Measurements from ENCODE around the gene MEOX2. TPM values are rescaled to one million over a fixed set of nuclear protein-coding genes. Genes with fewer than 3 reads are reported as not detected.

MEOX2 gene
- total and polyA plus RNA-seq, 4 donors, result 2.6 to 21.3 (median 11.5) TPM

DNA sequence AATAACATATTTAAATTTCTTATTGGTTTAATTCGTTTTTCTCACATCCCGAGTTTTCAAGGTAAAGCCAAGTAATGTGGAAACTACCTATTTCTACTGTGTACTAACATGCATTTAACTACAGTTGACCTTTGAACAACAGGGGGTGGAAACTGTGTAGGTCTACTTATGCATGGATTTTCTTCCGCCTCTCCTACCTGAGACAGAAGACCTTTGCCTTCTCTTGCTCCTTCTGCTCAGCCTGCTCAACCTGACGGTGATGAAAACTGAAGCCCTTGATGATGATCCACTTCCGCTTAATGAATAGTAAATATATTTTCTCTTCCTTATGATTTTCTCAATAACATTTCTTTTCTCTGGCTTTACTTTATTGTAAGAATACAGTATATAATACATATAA, 18.5 kb downstream of the MEOX2 start:
- no peak for DNase-seq (ENCODE audit: low read depth in 4 of 6, low spot score in 6 of 6)
- H3K4me3 ChIP-seq (ENCODE audit: low read depth, low read length), result no peak overlapping the region
- H3K4me1 ChIP-seq (ENCODE audit: control insufficient read depth, insufficient read depth, low read length), result no peaks in the 10 kb centered on the region
- no peaks in the 10 kb centered on the region for H3K9me3 ChIP-seq (ENCODE audit: control insufficient read depth, insufficient read depth, low read length)
- no CpG with 5 or more reads among the region's 5 CpGs for WGBS (ENCODE audit: insufficient coverage)
- no peaks in the 10 kb centered on the region for H3K27me3 ChIP-seq (ENCODE audit: control insufficient read depth, insufficient read depth, low read length)
- H3K27ac ChIP-seq (ENCODE audit: low read depth, low read length), result no peak overlapping the region
- no peaks in the 10 kb centered on the region for H3K36me3 ChIP-seq (ENCODE audit: control insufficient read depth, insufficient read depth, low read length)

DNA sequence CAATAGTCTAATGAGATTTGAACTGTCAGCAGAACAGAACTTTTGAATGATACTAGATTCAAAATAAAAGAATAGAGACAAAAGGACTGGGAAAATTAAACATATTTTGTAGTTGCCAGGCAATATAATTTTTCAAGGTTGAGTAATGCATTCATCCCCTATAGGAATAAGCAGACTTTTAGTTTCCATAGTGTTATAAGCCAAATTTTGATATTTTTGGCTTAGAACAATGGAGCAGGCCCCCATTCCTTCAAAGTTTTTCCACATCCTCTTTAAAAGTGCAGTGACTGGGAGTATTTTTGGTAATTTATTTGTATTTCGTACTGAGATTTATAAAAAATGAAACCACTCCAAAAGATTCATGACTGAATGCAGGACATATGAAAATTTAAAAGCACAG, 24.0 kb downstream of the MEOX2 start:
- Histone ChIP-seq H3K27ac (ENCODE audit: low read depth, low read length) (no peak overlapping the region), H3K27me3 (ENCODE audit: control insufficient read depth, insufficient read depth, low read length) (no peaks in the 10 kb centered on the region), H3K9me3 (ENCODE audit: control insufficient read depth, insufficient read depth, low read length) (no peaks in the 10 kb centered on the region), H3K4me3 (ENCODE audit: low read depth, low read length) (no peak overlapping the region), H3K36me3 (ENCODE audit: control insufficient read depth, insufficient read depth, low read length) (no peaks in the 10 kb centered on the region), H3K4me1 (ENCODE audit: control insufficient read depth, insufficient read depth, low read length) (no peaks in the 10 kb centered on the region)
- no peak for DNase-seq (ENCODE audit: low read depth in 4 of 6, low spot score in 6 of 6)
- WGBS (ENCODE audit: insufficient coverage), result no CpG with 5 or more reads among the region's 1 CpG

DNA sequence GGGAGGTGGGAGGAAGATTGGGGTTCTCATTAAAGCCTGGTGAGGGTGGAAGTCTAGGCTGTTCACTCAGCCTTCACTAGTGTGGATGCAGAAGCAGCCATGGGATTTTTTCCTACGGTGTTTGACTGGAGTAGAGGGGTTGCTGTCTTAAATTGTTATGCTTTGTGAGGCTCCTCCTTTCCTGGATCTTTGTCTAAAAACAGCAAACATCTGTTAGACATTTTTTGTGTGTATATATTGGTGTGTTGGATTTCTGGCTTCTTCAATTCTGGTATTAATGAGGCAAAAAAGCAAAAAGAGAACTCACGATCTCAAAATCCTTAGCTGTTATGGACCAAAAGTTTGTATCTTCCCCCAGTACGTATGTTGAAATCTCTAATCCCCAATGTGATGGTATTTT, 28.2 kb downstream of the MEOX2 start:
- Histone ChIP-seq H3K36me3 (ENCODE audit: control insufficient read depth, insufficient read depth, low read length) (no peaks in the 10 kb centered on the region), H3K4me3 (ENCODE audit: low read depth, low read length) (no peak overlapping the region), H3K27me3 (ENCODE audit: control insufficient read depth, insufficient read depth, low read length) (no peaks in the 10 kb centered on the region), H3K4me1 (ENCODE audit: control insufficient read depth, insufficient read depth, low read length) (no peaks in the 10 kb centered on the region), H3K9me3 (ENCODE audit: control insufficient read depth, insufficient read depth, low read length) (no peaks in the 10 kb centered on the region), H3K27ac (ENCODE audit: low read depth, low read length) (no peak overlapping the region)
- WGBS (ENCODE audit: insufficient coverage), result 100% methylated on average over 1 of the region's 3 CpGs
- DNase-seq (ENCODE audit: low read depth in 4 of 6, low spot score in 6 of 6), result no peak

DNA sequence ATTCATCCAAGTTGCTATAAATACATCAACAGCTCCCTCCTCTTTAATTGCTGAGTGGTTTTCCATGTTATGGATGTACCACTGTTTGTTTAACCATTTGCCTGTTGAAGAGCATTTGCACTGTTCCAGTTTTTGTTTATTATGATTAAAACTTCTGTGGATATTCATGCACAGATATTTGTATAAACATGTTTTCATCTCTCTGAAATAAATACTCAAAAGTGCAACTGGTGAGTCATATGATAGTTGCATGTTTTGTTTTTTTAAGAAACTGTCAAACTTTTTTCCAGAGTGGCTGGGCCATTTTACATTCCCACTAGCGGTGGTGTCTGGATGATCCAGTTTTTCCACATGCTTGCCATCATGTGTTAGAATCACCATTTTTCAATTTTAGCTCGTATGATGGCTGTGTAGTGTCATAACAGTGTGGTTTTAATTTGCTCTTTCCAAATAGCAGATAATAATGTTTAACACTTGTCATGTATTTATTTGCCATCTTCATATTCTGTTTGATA, 33.6 kb downstream of the MEOX2 start:
- H3K9me3 ChIP-seq (ENCODE audit: control insufficient read depth, insufficient read depth, low read length), result no peaks in the 10 kb centered on the region
- H3K4me1 ChIP-seq (ENCODE audit: control insufficient read depth, insufficient read depth, low read length), result no peaks in the 10 kb centered on the region
- WGBS (ENCODE audit: insufficient coverage), result 100% methylated on average over 1 of the region's 2 CpGs

DNA sequence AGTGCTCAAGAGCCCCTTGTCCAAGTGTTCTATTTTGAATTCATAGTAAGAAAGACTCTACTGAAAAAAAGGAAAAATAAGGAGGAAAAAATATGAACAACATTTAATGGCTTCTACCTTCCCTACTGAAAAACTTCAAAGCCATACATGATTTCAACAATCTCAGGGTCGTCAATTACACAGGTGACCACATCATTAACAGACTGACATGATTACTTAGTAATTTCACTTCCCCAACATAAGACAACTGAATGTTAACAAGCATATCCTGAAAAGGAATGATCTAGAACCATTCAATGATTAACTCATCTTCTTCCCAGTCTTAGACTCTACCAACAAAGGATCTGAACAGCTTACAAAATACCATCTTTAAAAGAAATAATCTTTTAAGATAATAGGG, 34.8 kb downstream of the MEOX2 start:
- H3K27me3 ChIP-seq (ENCODE audit: control insufficient read depth, insufficient read depth, low read length), result no peaks in the 10 kb centered on the region
- no peak for DNase-seq (ENCODE audit: low read depth in 4 of 6, low spot score in 6 of 6)
- no peaks in the 10 kb centered on the region for H3K9me3 ChIP-seq (ENCODE audit: control insufficient read depth, insufficient read depth, low read length)
- no peaks in the 10 kb centered on the region for H3K4me1 ChIP-seq (ENCODE audit: control insufficient read depth, insufficient read depth, low read length)
- no peaks in the 10 kb centered on the region for H3K36me3 ChIP-seq (ENCODE audit: control insufficient read depth, insufficient read depth, low read length)
- no peak overlapping the region for H3K27ac ChIP-seq (ENCODE audit: low read depth, low read length)
- H3K4me3 ChIP-seq (ENCODE audit: low read depth, low read length), result no peak overlapping the region
- 73% methylated on average over 1 of the region's 1 CpG for WGBS (ENCODE audit: insufficient coverage)

More for the DNA sequence above, 33.6 kb downstream of the MEOX2 start:
- H3K27ac ChIP-seq (ENCODE audit: low read depth, low read length), result no peak overlapping the region
- no peaks in the 10 kb centered on the region for H3K27me3 ChIP-seq (ENCODE audit: control insufficient read depth, insufficient read depth, low read length)
- no peaks in the 10 kb centered on the region for H3K36me3 ChIP-seq (ENCODE audit: control insufficient read depth, insufficient read depth, low read length)
- H3K4me3 ChIP-seq (ENCODE audit: low read depth, low read length), result no peak overlapping the region
- no peak for DNase-seq (ENCODE audit: low read depth in 4 of 6, low spot score in 6 of 6)

DNA sequence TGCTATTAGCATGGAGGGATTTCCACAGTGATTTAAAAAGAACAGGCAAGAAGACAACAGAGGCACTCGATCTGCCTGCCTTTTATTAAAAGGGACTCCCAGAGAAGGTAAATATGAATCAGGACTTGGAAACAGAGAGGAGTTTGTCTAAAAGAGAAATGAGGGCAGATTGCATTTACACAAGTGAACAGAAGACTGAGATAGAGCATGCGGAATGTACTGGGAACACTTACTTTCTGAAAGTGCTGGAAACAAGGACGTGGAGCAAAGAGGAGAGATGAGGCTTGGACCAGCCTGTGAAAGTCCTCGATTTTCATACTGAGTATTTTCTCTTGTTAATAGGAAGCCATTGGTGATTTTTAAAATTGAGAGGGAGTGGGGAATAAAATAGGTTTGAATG, 35.7 kb downstream of the MEOX2 start:
- WGBS (ENCODE audit: insufficient coverage), result 71% methylated on average over 3 of the region's 4 CpGs

DNA sequence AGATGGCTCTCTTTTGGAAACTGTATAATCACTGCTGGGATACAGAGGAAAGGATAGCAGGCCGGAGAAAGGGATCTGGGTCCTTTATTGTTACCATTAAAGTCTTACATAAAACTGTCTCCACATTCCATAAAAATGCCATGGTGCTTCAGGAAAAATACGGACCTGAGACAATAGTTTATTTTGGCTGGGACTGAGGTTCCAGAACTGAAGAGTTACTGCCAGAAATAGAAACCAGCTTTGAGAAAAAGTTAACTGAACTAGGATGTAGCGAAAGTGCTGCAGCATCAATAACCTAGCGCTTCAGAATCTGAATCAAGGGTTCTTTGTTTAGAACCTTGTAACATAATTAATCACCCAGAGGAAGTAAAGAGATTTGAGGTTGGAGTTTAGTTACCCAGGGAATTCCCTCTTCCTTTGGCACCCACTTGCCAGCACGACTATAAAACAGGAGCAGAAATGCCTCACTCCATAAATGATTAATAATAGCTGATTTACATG, 38.0 kb downstream of the MEOX2 start:
- DNase-seq (ENCODE audit: low read depth in 4 of 6, low spot score in 6 of 6), result peak; percentile 26 to 73 (median 36)
- Histone ChIP-seq H3K9me3 (ENCODE audit: control insufficient read depth, insufficient read depth, low read length) (no peaks in the 10 kb centered on the region), H3K4me3 (ENCODE audit: low read depth, low read length) (no peak overlapping the region), H3K27ac (ENCODE audit: low read depth, low read length) (peak overlapping the region; percentile 55), H3K36me3 (ENCODE audit: control insufficient read depth, insufficient read depth, low read length) (no peaks in the 10 kb centered on the region), H3K4me1 (ENCODE audit: control insufficient read depth, insufficient read depth, low read length) (no peaks in the 10 kb centered on the region), H3K27me3 (ENCODE audit: control insufficient read depth, insufficient read depth, low read length) (no peaks in the 10 kb centered on the region)
- 20% methylated on average over 1 of the region's 5 CpGs for WGBS (ENCODE audit: insufficient coverage)

More for the DNA sequence above, 35.7 kb downstream of the MEOX2 start:
- Histone ChIP-seq H3K27me3 (ENCODE audit: control insufficient read depth, insufficient read depth, low read length) (no peaks in the 10 kb centered on the region), H3K4me3 (ENCODE audit: low read depth, low read length) (no peak overlapping the region), H3K27ac (ENCODE audit: low read depth, low read length) (no peak overlapping the region), H3K4me1 (ENCODE audit: control insufficient read depth, insufficient read depth, low read length) (no peaks in the 10 kb centered on the region), H3K36me3 (ENCODE audit: control insufficient read depth, insufficient read depth, low read length) (no peaks in the 10 kb centered on the region), H3K9me3 (ENCODE audit: control insufficient read depth, insufficient read depth, low read length) (no peaks in the 10 kb centered on the region)
- DNase-seq (ENCODE audit: low read depth in 4 of 6, low spot score in 6 of 6), result no peak

DNA sequence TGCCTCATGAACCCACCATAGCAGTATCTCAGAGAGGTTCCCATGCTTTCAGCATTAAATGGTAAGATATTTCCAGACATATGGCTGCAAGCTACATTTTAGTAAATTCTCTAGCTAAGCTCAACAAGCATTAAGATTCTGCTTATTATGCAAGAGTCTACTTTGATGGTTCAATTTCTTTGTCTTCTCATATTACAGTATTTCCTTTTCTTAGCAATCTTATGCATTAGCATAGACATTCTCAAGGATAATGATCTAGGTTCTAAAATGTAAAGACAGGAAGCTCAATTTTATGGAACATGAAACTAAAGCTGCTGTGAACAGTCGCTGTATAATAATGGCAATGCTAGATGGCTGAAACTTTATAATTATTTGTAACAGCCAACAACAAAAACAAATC, 39.2 kb downstream of the MEOX2 start:
- no peak overlapping the region for H3K4me3 ChIP-seq (ENCODE audit: low read depth, low read length)
- no peak overlapping the region for H3K27ac ChIP-seq (ENCODE audit: low read depth, low read length)
- WGBS (ENCODE audit: insufficient coverage), result no CpG with 5 or more reads among the region's 1 CpG

DNA sequence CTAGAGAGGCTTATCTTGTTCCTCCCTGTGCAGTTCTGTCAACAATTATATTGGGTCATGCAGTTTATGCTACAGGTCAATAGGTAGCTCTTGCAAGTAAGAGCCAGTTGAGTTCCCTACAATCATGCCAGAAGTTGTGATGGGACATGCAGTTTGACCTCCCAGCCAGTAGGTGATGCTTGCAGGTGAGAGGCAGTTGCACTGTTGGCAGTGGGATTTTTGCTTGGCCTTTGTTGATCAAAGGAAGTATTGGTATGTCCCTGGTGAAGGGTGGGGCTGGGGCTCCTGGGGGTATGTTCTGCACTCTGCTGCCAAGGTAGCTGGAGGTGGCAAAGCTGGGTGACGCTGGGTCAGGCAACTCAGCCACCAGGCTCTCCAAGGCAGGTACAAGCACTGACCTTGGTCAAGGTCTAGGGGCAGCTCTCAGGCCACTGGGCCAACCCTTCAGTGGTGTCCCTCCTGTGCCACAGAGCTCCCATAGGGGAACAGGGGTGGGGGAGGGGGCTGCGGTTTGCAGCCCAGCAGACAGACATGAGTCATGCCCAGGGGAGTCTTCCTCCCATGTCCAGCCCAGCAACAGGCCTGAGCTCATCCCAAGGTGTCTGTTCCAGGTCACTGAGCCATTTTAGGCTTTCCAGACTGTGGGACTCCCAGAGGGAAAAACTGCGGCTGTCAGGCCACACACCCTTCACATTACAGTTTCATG, 43.3 kb downstream of the MEOX2 start:
- Histone ChIP-seq H3K4me1 (ENCODE audit: control insufficient read depth, insufficient read depth, low read length) (no peaks in the 10 kb centered on the region), H3K4me3 (ENCODE audit: low read depth, low read length) (no peak overlapping the region), H3K27ac (ENCODE audit: low read depth, low read length) (no peak overlapping the region), H3K9me3 (ENCODE audit: control insufficient read depth, insufficient read depth, low read length) (peaks cover 4% of the 10 kb centered on the region), H3K36me3 (ENCODE audit: control insufficient read depth, insufficient read depth, low read length) (no peaks in the 10 kb centered on the region), H3K27me3 (ENCODE audit: control insufficient read depth, insufficient read depth, low read length) (no peaks in the 10 kb centered on the region)
- no peak for DNase-seq (ENCODE audit: low read depth in 4 of 6, low spot score in 6 of 6)
- 100% methylated on average over 2 of the region's 3 CpGs for WGBS (ENCODE audit: insufficient coverage)

More for the DNA sequence above, 39.2 kb downstream of the MEOX2 start:
- Histone ChIP-seq H3K9me3 (ENCODE audit: control insufficient read depth, insufficient read depth, low read length) (no peaks in the 10 kb centered on the region), H3K4me1 (ENCODE audit: control insufficient read depth, insufficient read depth, low read length) (no peaks in the 10 kb centered on the region), H3K27me3 (ENCODE audit: control insufficient read depth, insufficient read depth, low read length) (no peaks in the 10 kb centered on the region), H3K36me3 (ENCODE audit: control insufficient read depth, insufficient read depth, low read length) (no peaks in the 10 kb centered on the region)
- no peak for DNase-seq (ENCODE audit: low read depth in 4 of 6, low spot score in 6 of 6)

DNA sequence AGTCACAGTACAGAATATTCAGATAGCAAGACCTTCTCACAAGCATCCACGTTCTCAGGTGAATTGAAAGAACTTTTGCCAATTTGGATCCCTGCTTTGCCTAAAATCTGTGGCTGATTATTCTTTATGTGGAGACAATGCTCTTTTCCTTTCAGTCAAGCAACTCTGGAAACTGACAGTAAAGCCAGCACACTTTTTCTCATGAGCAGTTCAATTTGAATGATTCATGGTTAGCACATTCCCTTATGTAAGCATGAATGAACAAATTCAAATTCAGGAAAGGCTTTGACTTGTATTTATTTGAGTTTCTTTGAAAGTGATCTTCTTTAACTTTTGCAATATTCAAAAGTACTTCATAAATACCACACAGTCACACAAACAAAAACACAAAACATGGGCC, 57.6 kb downstream of the MEOX2 start:
- no CpG with 5 or more reads among the region's 1 CpG for WGBS (ENCODE audit: insufficient coverage)
- Histone ChIP-seq H3K36me3 (ENCODE audit: control insufficient read depth, insufficient read depth, low read length) (no peaks in the 10 kb centered on the region), H3K27me3 (ENCODE audit: control insufficient read depth, insufficient read depth, low read length) (no peaks in the 10 kb centered on the region), H3K9me3 (ENCODE audit: control insufficient read depth, insufficient read depth, low read length) (no peaks in the 10 kb centered on the region), H3K27ac (ENCODE audit: low read depth, low read length) (no peak overlapping the region), H3K4me3 (ENCODE audit: low read depth, low read length) (no peak overlapping the region), H3K4me1 (ENCODE audit: control insufficient read depth, insufficient read depth, low read length) (no peaks in the 10 kb centered on the region)
- no peak for DNase-seq (ENCODE audit: low read depth in 4 of 6, low spot score in 6 of 6)

Data from spinal cord (tissue), 10 donors.